IPS-18a (cell line): ENCODE measurements around the gene SPATA33.
"Not testable (repeated sequence)": the region's sequence is repeated elsewhere in the genome, so short reads cannot be mapped to it uniquely, and the experiment has no call there.

Experiments
- H3K27ac ChIP-seq: one replicate; pipeline ENCODE4 v1.5.1; 2013; ENCODE audit warnings: low read length
- H3K27me3 ChIP-seq: one replicate; pipeline ENCODE4 v1.6.1; 2013; ENCODE audit warnings: mild to moderate bottlenecking, low read length; ENCODE audit not compliant: control insufficient read depth, insufficient read depth
- H3K36me3 ChIP-seq: one replicate; pipeline ENCODE4 v1.6.1; 2013; ENCODE audit warnings: low read depth, low read length; ENCODE audit not compliant: control insufficient read depth
- H3K4me1 ChIP-seq: one replicate; pipeline ENCODE4 v1.6.1; 2013; ENCODE audit warnings: low read depth, low read length; ENCODE audit not compliant: control insufficient read depth
- H3K4me3 ChIP-seq: one replicate; pipeline ENCODE4 v1.5.1; 2013; ENCODE audit warnings: low read length
- H3K9ac ChIP-seq: one replicate; pipeline ENCODE4 v1.6.1; 2013; ENCODE audit warnings: mild to moderate bottlenecking, low read length, moderate library complexity
- H3K9me3 ChIP-seq: one replicate; pipeline ENCODE4 v1.6.1; 2013; ENCODE audit warnings: low read depth, low read length; ENCODE audit not compliant: control insufficient read depth

The SPATA33 gene

DNA sequence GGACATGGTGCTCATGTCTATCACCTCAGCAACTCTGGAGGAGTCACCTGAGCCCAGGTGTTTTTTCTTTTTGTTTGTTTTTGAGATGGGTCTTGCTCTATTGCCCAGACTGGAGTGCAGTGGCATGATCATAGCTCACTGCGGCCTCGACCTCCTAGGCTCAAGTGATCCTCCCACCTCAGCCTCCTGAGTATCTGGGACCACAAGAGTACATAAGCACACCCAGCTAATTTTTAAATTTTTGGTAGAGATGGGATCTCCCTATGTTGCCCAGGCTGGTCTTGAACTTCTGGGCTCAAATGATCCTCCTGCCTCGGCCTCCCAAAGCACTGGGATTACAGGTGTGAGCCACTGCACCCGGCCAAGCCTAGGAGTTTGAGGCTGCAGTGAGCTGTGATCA, 32.0 kb downstream of the SPATA33 start:
- not testable (repeated sequence) for H3K4me3 ChIP-seq, H3K27ac ChIP-seq, H3K9ac ChIP-seq, H3K9me3 ChIP-seq, H3K27me3 ChIP-seq, H3K4me1 ChIP-seq
- peaks cover 29% of the 10 kb centered on the region for H3K36me3 ChIP-seq

DNA sequence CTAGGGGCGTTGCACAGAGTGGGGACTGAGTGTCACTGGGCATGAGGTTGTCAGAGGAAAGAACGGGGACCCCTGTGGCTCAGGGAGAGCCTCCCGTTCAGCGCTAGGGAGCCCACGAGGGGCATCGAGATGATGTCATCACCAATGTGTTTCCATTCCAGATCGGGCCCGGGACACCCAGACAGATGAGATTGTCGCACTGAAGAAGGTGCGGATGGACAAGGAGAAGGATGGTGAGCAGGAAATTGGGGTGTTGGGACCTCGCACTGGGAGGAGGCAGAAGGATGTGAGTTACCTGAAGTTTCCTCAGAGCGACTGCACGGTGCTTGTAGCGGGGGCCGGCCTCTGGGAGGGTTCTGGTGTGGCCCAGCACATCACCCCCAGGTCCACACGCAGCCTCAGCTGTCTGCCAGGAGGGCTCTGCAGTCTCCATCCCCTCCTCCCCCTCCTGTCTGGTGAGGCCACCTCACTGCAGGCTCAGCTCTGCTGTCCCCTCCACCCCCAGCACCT, 32.8 kb downstream of the SPATA33 start:
- H3K27me3 ChIP-seq: no peaks in the 10 kb centered on the region
- no peaks in the 10 kb centered on the region for H3K4me1 ChIP-seq
- H3K36me3 ChIP-seq: peaks cover 29% of the 10 kb centered on the region
- peaks cover 2% of the 10 kb centered on the region for H3K9me3 ChIP-seq
- H3K4me3 ChIP-seq: no peak overlapping the region
- H3K9ac ChIP-seq: no peak overlapping the region
- H3K27ac ChIP-seq: no peak overlapping the region

DNA sequence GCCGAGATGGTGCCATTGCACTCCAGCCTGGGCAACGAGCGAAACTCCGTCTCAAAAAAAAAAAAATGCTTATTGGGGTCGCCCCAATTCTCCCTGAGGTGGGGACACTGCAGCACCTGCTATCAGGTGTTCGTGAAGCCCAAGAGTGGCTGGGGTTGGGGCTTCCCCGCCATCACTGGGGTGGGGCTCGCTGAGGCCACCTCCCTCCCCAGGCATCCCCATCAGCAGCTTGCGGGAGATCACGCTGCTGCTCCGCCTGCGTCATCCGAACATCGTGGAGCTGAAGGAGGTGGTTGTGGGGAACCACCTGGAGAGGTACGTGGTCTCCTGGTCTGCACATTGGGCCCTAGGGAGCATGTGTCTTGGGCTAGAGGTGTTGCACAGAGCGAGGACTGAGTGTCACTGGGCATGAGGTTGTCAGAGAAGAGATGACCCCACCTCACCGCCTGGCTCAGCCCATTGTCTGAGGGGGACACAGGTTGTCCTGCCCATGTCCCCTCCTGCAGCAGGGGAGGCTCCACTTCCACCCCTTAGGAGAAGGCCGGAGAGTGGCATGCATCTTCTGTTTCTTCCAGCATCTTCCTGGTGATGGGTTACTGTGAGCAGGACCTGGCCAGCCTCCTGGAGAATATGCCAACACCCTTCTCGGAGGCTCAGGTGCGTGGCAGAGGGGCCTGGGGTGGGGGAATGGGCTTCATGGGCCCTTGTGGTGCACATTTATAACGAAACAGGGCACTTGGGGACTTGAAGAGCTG, 33.8 kb downstream of the SPATA33 start:
- Histone ChIP-seq H3K4me1 (no peaks in the 10 kb centered on the region), H3K4me3 (no peak overlapping the region), H3K27ac (no peak overlapping the region), H3K9me3 (no peaks in the 10 kb centered on the region), H3K36me3 (peaks cover 29% of the 10 kb centered on the region), H3K9ac (no peak overlapping the region), H3K27me3 (no peaks in the 10 kb centered on the region)

DNA sequence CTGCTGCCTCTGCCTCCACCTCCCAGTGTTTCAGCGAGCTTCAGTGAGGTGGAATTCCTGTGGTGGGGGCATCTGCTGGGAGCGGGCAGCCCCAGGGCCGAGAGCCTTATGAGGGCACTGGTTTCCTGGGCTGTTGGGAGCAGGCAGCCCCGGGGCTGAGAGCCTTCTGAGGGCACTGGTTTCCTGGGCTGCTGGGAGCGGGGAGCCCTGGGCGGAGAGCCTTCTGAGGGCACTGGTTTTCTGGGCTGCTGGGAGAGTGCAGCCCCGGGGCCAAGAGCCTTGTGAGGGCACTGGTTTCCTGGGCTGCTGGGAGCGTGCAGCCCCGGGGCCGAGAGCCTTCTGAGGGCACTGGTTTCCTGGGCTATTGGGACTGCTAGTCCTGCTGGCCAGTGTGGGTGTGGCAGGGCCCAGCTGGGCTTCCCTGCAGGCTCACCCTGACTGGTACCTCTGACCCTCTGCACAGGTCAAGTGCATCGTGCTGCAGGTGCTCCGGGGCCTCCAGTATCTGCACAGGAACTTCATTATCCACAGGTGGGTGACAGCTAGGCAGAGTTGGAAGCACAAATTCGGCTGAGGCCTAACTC, 34.4 kb downstream of the SPATA33 start:
- Histone ChIP-seq H3K9ac (no peak overlapping the region), H3K4me1 (no peaks in the 10 kb centered on the region), H3K36me3 (peaks cover 29% of the 10 kb centered on the region), H3K4me3 (no peak overlapping the region), H3K9me3 (no peaks in the 10 kb centered on the region), H3K27ac (no peak overlapping the region), H3K27me3 (no peaks in the 10 kb centered on the region)

DNA sequence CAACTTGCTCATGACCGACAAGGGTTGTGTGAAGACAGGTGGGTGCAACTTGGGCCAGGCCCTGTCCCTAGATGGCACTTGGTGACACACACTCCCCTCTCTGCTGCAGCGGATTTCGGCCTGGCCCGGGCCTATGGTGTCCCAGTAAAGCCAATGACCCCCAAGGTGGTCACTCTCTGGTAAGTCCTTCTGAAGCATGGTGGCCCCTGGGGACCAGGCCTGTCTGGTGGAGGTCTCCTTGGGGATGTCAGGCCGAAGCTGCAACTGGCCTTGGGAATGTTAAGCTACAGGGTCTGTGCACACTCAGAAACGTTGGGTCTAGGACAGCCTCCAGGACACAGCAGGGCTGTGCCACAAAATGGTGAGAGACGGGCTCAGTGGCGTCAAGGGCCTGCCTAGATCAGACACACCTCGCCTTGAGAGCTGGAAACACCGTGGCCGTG, 35.7 kb downstream of the SPATA33 start:
- Histone ChIP-seq H3K36me3 (peaks cover 29% of the 10 kb centered on the region), H3K4me3 (no peak overlapping the region), H3K4me1 (no peaks in the 10 kb centered on the region), H3K9ac (no peak overlapping the region), H3K27me3 (no peaks in the 10 kb centered on the region), H3K27ac (no peak overlapping the region), H3K9me3 (no peaks in the 10 kb centered on the region)

DNA sequence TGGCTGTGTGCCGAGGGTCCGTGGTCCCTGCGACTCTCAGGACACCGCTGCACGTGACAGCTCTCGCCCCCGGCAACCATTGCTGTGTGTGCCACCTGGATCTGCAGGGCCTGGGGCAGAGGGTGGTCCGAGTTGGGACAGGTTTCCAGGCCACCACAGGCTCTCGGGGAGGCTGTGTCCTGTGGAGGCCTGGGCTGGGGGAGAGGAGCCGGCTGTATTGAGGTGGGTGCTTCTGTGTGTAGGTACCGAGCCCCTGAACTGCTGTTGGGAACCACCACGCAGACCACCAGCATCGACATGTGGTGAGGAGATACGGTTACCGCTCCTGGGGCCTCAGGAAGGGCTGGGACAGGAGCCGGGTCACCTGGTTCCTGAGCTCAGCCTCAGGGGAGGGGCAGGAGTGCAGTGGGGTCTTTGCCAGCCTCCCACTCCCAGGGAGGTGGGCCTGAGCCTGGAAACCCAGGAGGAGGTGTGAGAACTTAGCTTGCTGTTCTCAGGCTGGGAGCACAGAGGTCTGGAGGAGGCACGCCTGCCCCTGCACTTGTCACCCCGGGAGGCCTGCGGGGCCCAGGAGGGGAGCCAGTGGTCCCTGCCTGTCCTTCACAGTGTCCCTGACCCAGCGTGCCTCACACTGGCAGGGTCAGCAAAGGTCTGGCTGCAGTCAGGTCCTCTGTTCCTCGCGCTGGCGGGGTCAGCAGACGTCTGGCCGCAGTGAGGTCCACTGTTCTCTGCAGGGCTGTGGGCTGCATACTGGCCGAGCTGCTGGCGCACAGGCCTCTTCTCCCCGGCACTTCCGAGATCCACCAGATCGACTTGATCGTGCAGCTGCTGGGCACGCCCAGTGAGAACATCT, 36.5 kb downstream of the SPATA33 start:
- H3K9ac ChIP-seq: no peak overlapping the region
- peaks cover under 1% of the 10 kb centered on the region for H3K4me1 ChIP-seq
- no peaks in the 10 kb centered on the region for H3K27me3 ChIP-seq
- H3K4me3 ChIP-seq: no peak overlapping the region
- H3K27ac ChIP-seq: no peak overlapping the region
- H3K9me3 ChIP-seq: no peaks in the 10 kb centered on the region
- H3K36me3 ChIP-seq: peaks cover 27% of the 10 kb centered on the region

DNA sequence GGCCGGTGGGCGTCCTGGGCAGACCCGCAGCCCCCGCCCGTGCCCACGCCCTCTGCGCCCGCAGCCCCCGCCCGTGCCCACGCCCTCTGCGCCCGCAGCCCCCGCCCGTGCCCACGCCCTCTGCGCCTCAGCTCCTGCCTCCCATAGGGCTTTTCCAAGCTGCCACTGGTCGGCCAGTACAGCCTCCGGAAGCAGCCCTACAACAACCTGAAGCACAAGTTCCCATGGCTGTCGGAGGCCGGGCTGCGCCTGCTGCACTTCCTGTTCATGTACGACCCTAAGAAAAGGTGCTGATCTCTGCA, 37.1 kb downstream of the SPATA33 start:
- not testable (repeated sequence) for H3K27me3 ChIP-seq, H3K4me1 ChIP-seq, H3K9ac ChIP-seq, H3K27ac ChIP-seq, H3K4me3 ChIP-seq, H3K9me3 ChIP-seq
- peaks cover 27% of the 10 kb centered on the region for H3K36me3 ChIP-seq

DNA sequence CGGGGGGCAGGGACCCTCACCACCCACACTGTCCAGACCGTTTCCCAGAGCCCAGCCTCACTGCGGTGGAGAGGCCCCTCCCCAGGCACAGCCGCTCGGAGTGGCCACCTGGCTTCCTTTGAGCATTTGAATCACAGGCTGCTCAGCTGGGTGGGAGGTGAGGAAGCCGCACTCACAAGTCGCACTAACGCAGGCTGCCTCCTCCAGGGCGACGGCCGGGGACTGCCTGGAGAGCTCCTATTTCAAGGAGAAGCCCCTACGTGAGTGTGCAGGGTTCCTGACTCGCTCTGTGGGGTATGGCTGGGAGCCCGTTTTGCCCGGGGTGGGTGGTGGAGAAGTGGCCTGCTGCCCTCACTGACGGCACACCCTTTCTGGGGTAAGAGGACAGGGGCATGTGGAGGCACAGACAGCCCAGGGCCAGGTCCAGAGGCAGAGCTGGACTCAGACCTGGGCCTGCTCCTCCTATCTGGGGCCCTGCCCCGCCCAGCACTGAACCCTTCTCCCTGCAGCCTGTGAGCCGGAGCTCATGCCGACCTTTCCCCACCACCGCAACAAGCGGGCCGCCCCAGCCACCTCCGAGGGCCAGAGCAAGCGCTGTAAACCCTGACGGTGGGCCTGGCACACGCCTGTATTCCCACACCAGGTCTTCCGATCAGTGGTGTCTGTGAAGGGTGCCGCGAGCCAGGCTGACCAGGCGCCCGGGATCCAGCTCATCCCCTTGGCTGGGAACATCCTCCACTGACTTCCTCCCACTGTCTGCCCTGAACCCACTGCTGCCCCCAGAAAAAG, 37.6 kb downstream of the SPATA33 start:
- no peaks in the 10 kb centered on the region for H3K27me3 ChIP-seq
- H3K9ac ChIP-seq: no peak overlapping the region
- peaks cover 7% of the 10 kb centered on the region for H3K4me1 ChIP-seq
- no peak overlapping the region for H3K27ac ChIP-seq
- peaks cover 27% of the 10 kb centered on the region for H3K36me3 ChIP-seq
- H3K9me3 ChIP-seq: no peaks in the 10 kb centered on the region
- H3K4me3 ChIP-seq: no peak overlapping the region

DNA sequence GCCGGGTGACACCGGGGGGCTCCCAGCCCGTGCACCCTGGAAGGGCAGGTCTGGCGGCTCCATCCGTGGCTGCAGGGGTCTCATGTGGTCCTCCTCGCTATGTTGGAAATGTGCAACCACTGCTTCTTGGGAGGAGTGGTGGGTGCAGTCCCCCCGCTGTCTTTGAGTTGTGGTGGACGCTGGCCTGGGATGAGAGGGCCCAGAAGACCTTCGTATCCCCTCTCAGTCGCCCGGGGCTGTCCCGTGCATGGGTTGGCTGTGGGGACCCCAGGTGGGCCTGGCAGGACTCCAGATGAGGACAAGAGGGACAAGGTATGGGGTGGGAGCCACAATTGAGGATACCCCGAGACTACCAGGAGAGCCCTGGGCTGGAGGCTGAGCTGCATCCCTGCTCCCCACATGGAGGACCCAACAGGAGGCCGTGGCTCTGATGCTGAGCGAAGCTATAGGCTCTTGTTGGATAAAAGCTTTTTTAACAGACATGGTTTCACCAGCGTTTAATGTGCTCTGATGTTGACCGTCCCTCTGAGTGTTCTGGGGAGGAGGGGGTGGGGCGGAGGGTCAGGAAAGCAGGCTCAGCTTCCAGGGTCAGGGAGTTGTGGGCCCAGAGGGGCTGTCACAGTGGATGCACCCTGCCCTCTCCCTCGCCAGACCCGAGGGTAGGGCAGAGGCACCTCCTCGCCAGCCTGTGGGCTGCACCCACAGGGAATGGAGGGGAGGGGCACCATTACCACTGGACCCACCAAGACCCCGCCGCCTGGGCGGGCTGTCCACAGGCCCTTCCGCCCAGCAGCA, 38.4 kb downstream of the SPATA33 start:
- Histone ChIP-seq H3K36me3 (peaks cover 24% of the 10 kb centered on the region), H3K4me3 (no peak overlapping the region), H3K9ac (no peak overlapping the region), H3K9me3 (no peaks in the 10 kb centered on the region), H3K4me1 (peaks cover 10% of the 10 kb centered on the region), H3K27me3 (no peaks in the 10 kb centered on the region), H3K27ac (no peak overlapping the region)

DNA sequence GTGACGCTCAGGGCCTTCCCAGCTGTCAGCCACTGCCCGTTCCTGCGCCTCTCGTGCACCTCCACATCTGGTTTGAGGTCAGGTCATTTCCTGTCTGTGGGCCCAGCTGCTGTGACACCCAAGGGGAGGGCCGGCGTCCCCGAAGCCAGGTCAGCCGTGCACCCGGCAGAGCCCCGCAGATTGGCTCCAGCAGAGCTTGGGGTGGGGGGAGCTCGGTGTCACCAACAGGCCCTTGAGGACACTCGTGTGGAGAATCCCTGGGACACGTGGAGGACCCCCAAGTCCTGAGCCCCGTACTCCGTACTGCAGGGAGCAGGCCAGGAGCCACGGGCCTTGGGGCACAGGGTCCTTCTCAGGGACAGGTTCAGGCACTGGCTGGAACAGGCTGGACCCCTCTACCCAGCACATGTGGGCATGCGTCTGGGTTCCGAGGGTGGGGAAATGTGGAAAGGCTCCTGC, 39.1 kb downstream of the SPATA33 start:
- Histone ChIP-seq H3K9ac (no peak overlapping the region), H3K4me1 (peaks cover 10% of the 10 kb centered on the region), H3K27me3 (no peaks in the 10 kb centered on the region), H3K27ac (no peak overlapping the region), H3K4me3 (no peak overlapping the region), H3K36me3 (peaks cover 18% of the 10 kb centered on the region), H3K9me3 (no peaks in the 10 kb centered on the region)
